Stimulated activated CD4-positive, alpha-beta T cell treated with anti-CD3 and anti-CD28 coated beads, Interleukin-1b, Interleukin-23, amount 100 ng/mL, for 48 hours (primary cell): Measurements from ENCODE around the gene POMT1.
A peak's percentile ranks its signal among the peaks of the same experiment; 100 is the strongest.
"Not testable (repeated sequence)": the region's sequence is repeated elsewhere in the genome, so short reads cannot be mapped to it uniquely, and the experiment has no call there.

Experiments used
- DNase-seq: peaks from one replicate; pipeline ENCODE4 v3.0.0-alpha.2; 2020

The POMT1 gene

DNA sequence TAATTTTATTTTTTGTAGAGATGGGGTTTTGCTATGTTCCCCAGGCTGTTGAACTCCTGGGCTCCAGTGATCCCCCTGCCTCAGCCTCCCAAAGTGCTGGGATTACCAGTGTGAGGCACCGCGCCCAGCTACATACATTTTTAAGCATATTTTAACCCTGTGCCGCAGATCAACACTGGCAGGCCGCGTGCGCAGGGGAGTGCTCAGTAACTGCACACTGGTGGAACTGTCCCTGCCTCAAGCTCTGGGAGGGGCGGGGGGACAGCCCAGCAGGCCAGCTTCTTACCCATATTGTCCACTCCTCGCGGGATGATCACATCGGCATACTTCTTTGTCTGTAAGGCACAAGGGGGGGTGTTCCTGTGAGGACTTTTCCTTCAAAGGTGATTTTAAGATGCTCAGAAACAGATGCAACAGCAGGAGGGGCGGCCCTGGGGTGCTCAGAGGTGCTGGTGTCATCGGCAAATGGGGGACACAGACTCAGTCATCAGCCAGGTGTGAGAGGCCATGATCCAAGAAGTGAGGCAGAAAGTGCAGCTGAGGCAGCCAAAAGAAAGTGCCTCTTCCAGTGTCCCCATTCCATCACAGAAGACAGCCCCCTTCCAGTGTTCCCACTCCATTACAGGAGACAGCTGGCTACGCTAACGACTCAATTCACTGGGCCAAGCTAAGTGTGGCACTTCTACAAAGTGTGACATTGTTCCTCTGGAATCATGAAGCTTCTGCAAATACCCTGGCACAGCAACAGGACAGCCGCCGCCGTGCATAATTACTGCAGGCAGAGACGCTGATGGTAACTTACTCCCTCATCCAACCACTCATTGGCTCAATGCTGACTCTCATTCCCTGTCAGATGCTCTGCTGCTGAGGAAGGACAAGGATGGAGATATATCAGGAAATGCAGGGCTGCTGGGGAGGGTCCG is 23.2 kb downstream of the POMT1 start:
- DNase-seq, result no peak

DNA sequence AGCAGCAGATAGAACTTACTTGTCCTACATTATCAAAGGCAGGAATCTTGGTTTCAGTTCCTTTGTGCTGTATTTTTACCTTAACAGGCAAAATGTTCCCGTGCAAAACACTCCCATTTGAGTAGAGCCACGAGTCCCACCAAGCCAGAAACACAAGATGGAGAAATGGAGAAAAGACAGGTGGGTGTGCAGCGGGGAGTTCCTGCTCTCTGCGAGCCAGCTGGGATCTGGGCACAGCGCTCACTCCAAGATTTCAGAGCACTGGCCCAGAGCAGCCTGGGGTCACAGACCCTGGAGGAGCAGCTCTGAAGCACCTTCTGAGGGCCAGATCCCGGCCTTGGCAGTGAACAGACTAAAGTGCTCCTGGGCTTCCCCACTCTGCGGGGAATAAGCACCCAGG is 25.5 kb downstream of the POMT1 start:
- DNase-seq, result no peak

- DNase-seq, result no peak
Measured at GRCh38 chr9:131528886-131529505, 26.3 kb downstream of the POMT1 start.

GRCh38 chr9:131529597-131530545 is 27.2 kb downstream of the POMT1 start:
- DNase-seq, result no peak

DNA sequence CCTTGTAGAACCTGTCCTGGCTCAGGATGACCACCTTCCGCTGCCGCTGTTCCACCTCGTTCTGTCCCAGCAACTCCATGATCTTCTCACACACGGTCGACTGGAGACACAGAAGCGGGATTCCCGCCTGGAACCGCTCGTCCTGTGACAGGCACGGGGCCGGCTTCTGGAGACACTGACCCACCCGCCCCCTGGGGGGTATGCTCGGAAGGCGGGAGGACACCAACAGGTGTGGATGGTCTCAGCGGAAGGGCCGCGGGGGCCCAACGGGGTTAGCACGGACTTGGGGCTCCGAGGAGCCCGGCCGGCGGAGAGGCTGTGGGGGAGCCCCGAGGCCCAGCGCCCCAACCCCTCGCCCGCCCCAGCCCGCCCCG is 27.8 kb downstream of the POMT1 start:
- peak; percentile 20 for DNase-seq

DNA sequence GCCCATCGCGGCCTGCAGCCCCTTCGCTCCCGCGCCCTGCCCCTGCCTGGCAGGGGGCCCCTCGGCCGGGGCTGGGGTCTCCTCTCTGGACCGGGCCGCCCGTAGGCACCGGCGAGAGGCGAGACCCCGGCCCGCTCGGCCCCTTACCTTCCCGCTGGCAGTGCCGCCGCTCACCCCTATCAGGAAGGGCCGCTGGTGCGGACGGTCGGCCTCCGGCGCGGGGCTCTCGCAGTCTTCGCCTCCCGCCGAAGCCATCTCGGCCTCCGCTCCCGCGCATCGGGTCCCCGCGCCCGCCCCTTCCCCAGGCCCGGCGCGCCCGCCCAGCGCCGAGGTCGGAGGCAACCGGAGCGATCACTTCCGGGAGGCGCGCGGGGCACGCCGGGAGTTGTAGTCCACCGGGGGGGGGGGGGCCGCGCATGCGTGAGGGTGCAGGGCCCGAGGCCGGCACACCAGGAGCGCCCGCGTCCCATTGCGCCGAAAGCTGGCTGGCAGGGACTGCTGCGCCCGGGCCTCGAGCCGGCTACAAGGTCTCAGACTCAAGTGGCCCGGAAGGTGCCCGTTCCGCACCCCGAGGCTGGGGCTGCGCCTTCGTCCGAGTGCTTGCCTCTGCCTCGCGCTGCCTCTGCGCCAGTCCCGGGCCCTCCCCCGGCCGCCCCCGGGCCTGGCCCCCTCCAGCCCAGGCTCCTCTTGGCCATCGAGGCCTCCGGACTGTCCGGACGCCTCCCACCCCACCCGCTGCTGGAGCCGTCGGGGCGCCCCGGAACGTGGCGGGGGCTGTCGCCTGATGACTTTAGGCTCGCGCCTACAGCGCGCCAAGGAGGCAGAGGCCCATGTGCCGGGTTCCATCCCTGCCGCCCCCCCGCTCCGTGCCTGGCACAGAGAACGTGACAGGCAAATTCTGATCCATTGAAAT is 28.5 kb downstream of the POMT1 start, which contains the start of gene UCK1:
Gene UCK1 (minus strand): TSS at position 344 of the 913 bp plus-strand sequence. CDS start 89 bp downstream, at position 255.
- DNase-seq, result peak; percentile 76

DNA sequence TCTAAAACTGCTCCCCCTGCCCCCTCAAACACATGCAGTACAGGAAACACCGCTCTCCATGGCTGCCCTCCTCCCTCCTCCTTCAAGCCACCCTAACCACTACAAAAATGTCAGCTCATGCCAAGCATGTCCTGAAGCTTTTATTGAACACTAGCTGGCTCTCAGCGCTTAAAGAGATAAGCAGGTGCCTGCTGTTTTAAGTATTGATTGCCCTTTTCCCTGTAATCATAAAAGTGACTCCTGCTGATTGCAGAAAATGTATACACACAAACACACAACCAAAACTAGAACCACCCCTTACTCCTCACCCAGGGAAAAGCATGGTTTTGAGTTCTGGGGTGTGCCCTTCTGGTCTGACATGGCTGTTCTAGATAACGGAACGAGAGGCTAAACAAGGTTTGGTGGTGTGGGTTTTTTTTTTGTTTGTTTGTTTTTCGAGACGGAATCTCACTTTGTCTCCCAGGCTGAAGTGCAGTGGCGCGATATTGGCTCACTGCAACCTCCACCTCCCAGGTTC is 32.1 kb downstream of the POMT1 start:
- DNase-seq, result no peak

DNA sequence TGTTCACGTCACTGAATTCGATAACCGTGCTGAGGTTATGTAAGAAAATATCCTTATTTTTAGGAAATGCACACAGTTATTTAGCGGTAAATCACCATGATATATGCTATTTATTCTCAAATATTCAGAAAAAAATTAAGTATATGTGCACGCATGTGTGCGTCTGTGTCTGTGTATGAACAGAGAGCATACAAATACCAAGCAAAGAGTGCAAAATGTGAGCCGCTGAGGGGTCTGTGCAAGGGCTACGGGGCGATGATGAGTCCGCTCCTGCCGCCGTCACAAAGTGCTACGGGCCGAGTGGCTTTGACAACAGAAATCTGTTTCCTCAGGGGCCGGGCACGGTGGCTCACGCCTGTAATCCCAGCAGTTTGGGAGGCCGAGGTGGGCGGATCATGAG is 35.2 kb downstream of the POMT1 start:
- no peak for DNase-seq

GRCh38 chr9:131539223-131539923 is 36.7 kb downstream of the POMT1 start:
- no peak for DNase-seq

DNA sequence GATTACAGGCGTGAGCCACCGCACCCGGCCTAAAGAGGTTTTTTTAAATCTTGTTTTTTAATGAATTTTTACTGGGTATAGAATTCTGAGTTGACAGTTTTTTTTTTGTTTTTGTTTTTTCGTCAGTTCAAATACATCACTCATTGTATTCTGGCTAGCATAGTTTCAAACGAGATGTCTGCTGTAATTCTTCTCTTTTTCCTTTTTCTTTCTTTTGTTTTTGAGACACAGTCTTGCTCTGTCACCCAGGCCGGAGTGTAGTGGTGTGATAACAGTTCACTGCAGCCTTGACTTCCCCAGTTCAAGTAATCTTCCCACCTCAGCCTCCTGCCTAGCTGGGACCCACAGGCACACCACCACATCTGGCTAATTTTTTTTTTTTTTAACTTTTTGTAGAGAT is 40.4 kb downstream of the POMT1 start:
- DNase-seq, result no peak

DNA sequence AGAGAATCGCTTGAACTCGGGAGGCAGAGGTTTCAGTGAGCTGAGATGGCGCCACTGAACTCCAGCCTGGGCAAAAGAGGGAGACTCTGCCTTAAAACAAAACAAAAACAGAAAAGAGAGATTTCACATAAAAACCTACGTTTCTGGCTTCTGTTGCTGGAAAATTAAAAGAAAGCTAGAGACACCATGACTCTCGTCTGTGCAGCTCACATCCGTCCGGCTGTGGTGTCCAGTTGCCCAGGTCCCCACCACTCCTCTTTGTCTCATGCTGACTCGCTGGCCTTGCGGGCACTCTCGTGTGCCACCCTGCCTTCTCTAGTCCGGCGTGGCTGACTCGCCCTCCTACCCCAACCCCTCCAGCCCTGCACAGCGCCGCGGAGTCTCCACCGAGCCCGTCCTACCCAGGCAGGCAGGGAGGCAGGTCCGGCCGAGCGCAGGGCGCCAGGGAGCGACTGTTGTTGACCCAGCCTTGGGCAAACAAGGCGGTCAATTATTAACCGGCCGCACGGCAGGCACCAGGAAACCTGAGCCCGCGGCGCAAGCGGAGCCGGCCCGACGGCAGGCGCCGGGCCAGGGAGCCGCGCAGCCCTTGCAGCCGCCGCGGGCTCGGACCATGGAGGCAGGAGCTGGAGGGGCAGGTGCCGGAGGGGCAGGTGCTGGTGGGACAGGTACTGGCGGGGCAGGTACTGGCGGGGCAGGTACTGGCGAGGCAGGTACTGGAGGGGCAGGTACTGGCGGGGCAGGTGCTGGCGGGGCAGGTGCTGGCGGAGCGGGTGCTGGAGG is 42.5 kb downstream of the POMT1 start, which contains the start of gene PRRT1B:
Gene PRRT1B (plus strand): TSS at position 521 of the 783 bp plus-strand sequence. CDS start 93 bp downstream, at position 614.
- no peak for DNase-seq

- no peak for DNase-seq
Measured at GRCh38 chr9:131545786-131546335, 43.1 kb downstream of the POMT1 start.

GRCh38 chr9:131546336-131547084 is 43.8 kb downstream of the POMT1 start:
- no peak for DNase-seq

DNA sequence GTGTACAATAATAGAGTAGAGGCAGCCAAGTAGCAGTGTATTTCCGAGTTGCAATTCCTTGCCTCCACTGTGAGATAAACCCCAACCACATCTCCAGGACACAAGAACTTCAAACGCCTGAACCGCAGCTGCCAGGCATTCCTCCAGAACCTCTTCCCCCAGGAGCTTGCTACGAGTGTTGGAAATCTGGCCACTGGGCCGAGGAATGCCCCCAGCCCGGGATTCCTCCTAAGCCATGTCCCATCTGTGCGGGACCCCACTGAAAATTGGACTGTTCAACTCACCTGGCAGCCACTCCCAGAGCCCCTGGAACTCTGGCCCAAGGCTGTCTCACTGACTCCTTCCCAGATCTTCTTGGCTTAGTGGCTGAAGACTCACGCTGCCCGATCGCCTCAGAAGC is 46.5 kb downstream of the POMT1 start:
- DNase-seq, result not testable (repeated sequence)

- not testable (repeated sequence) for DNase-seq
Measured at GRCh38 chr9:131550465-131550864, 47.7 kb downstream of the POMT1 start.

DNA sequence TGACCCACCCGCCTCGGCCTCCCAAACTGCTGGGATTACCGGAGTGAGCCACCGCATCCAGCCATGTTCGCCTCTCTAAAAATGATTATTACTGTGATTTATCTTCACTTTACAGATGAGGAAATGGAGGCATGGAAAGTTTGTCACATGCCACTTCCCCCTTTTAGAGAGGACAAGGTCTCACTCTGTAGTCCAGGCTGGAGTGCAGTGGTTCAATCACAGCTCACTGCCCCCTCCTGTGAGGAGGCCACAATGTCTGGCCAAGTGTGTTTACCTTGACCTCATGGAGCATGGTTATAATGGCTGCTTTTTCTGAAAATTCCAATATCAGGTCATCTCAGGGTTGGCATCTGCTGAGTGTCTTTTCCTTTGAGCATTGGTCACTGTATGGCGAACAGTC is 49.3 kb downstream of the POMT1 start:
- no peak for DNase-seq

GRCh38 chr9:131554087-131554842 is 51.5 kb downstream of the POMT1 start:
- DNase-seq, result no peak

- DNase-seq, result no peak
Measured at GRCh38 chr9:131554843-131555351, 52.2 kb downstream of the POMT1 start.
